Ectodermal cell (in vitro differentiated cells): ENCODE data around the gene JPH2.

Experiments
- H3K27ac ChIP-seq: 2 replicates; pipeline ENCODE4 v1.7.0; 2013; ENCODE audit warnings: mild to moderate bottlenecking, low read depth, low read length; ENCODE audit not compliant: insufficient read depth, poor library complexity, severe bottlenecking
- H3K27me3 ChIP-seq: 2 replicates; pipeline ENCODE4 v1.7.0; 2013; ENCODE audit warnings: mild to moderate bottlenecking, low read length; ENCODE audit not compliant: insufficient read depth, control insufficient read depth, poor library complexity, severe bottlenecking
- H3K36me3 ChIP-seq: one replicate; pipeline ENCODE4 v1.7.0; 2013; ENCODE audit warnings: low read length; ENCODE audit not compliant: control insufficient read depth, insufficient read depth
- H3K4me1 ChIP-seq: one replicate; pipeline ENCODE4 v1.7.0; 2013; ENCODE audit warnings: low read length; ENCODE audit not compliant: control insufficient read depth, insufficient read depth
- H3K4me3 ChIP-seq: 2 replicates; pipeline ENCODE4 v1.7.0; 2013; ENCODE audit warnings: low read depth, low read length, control low read depth; ENCODE audit not compliant: insufficient read depth
- H3K9me3 ChIP-seq: 2 replicates; pipeline ENCODE4 v1.7.0; 2013; ENCODE audit warnings: mild to moderate bottlenecking, low read length, moderate library complexity; ENCODE audit not compliant: control insufficient read depth
- WGBS, 2 experiments: methylation state at CpG; one replicate each; pipeline ENCODE4 v1.1.7; 2013; ENCODE audit warnings: missing lambda C conversion rate in 2 of 2; 5-methylcytosine and 5-hydroxymethylcytosine counted together

The JPH2 gene

GRCh38 chr20:44080646-44081267 lies 106.2 kb downstream of the JPH2 start:
- no peaks in the 10 kb centered on the region for H3K4me1 ChIP-seq
- H3K4me3 ChIP-seq = no peak overlapping the region
- H3K9me3 ChIP-seq = no peaks in the 10 kb centered on the region
- no peaks in the 10 kb centered on the region for H3K36me3 ChIP-seq
- 44 to 45% methylated on average over 8 of the region's 8 CpGs for WGBS, 2 experiments
- no peak overlapping the region for H3K27ac ChIP-seq
- H3K27me3 ChIP-seq = no peaks in the 10 kb centered on the region

- Histone ChIP-seq H3K27me3 (no peaks in the 10 kb centered on the region), H3K27ac (no peak overlapping the region), H3K4me1 (no peaks in the 10 kb centered on the region), H3K36me3 (no peaks in the 10 kb centered on the region), H3K9me3 (no peaks in the 10 kb centered on the region), H3K4me3 (no peak overlapping the region)
- WGBS, 2 experiments = 94 to 95% methylated on average over 10 of the region's 10 CpGs
Observed at GRCh38 chr20:44080064-44080463, 106.9 kb downstream of the JPH2 start.

- Histone ChIP-seq H3K27ac (no peak overlapping the region), H3K4me1 (no peaks in the 10 kb centered on the region), H3K9me3 (no peaks in the 10 kb centered on the region), H3K36me3 (no peaks in the 10 kb centered on the region), H3K4me3 (no peak overlapping the region), H3K27me3 (no peaks in the 10 kb centered on the region)
- WGBS, 2 experiments = 93 to 95% methylated on average over 10 of the region's 10 CpGs
Observed at GRCh38 chr20:44079291-44079690, 107.7 kb downstream of the JPH2 start.

- 83 to 84% methylated on average over 5 of the region's 5 CpGs for WGBS, 2 experiments
- Histone ChIP-seq H3K27ac (no peak overlapping the region), H3K9me3 (no peaks in the 10 kb centered on the region), H3K27me3 (no peaks in the 10 kb centered on the region), H3K4me3 (no peak overlapping the region), H3K36me3 (no peaks in the 10 kb centered on the region), H3K4me1 (no peaks in the 10 kb centered on the region)
Observed at GRCh38 chr20:44075950-44076232, 111.1 kb downstream of the JPH2 start.

- no peaks in the 10 kb centered on the region for H3K4me1 ChIP-seq
- H3K9me3 ChIP-seq = no peaks in the 10 kb centered on the region
- no peaks in the 10 kb centered on the region for H3K36me3 ChIP-seq
- no peaks in the 10 kb centered on the region for H3K27me3 ChIP-seq
- no peak overlapping the region for H3K27ac ChIP-seq
- 95% methylated on average over 23 of the region's 23 CpGs for WGBS, 2 experiments
- no peak overlapping the region for H3K4me3 ChIP-seq
Observed at GRCh38 chr20:44075191-44075949, 111.6 kb downstream of the JPH2 start.

GRCh38 chr20:44074252-44075151 lies 112.5 kb downstream of the JPH2 start:
- 92 to 94% methylated on average over 12 of the region's 12 CpGs for WGBS, 2 experiments
- Histone ChIP-seq H3K9me3 (no peaks in the 10 kb centered on the region), H3K27ac (no peak overlapping the region), H3K4me3 (no peak overlapping the region), H3K4me1 (no peaks in the 10 kb centered on the region), H3K27me3 (no peaks in the 10 kb centered on the region), H3K36me3 (no peaks in the 10 kb centered on the region)

GRCh38 chr20:44073675-44074071 lies 113.3 kb downstream of the JPH2 start:
- Histone ChIP-seq H3K9me3 (no peaks in the 10 kb centered on the region), H3K27me3 (no peaks in the 10 kb centered on the region), H3K4me1 (no peaks in the 10 kb centered on the region), H3K4me3 (no peak overlapping the region), H3K27ac (no peak overlapping the region), H3K36me3 (no peaks in the 10 kb centered on the region)
- 66 to 68% methylated on average over 6 of the region's 6 CpGs for WGBS, 2 experiments

GRCh38 chr20:44073011-44073674 lies 113.8 kb downstream of the JPH2 start:
- Histone ChIP-seq H3K9me3 (no peaks in the 10 kb centered on the region), H3K4me3 (no peak overlapping the region), H3K36me3 (no peaks in the 10 kb centered on the region), H3K27ac (no peak overlapping the region), H3K4me1 (no peaks in the 10 kb centered on the region), H3K27me3 (no peaks in the 10 kb centered on the region)
- WGBS, 2 experiments = 80 to 82% methylated on average over 16 of the region's 16 CpGs

GRCh38 chr20:44072384-44072783 lies 114.6 kb downstream of the JPH2 start:
- H3K27me3 ChIP-seq = no peaks in the 10 kb centered on the region
- WGBS, 2 experiments = 77 to 85% methylated on average over 4 to 6 of the region's 6 CpGs
- H3K4me3 ChIP-seq = no peak overlapping the region
- no peaks in the 10 kb centered on the region for H3K36me3 ChIP-seq
- H3K27ac ChIP-seq = no peak overlapping the region
- H3K9me3 ChIP-seq = no peaks in the 10 kb centered on the region
- H3K4me1 ChIP-seq = no peaks in the 10 kb centered on the region
